GM19395 (cell line): ENCODE results near the gene GNRHR.
A peak's percentile ranks its signal among the peaks of the same experiment; 100 is the strongest.

ENCODE experiments used
- ATAC-seq: cut with Tn5 transposase; IDR thresholded peaks from one replicate; pipeline ENCODE4 v1.9.1; 2021; ENCODE audit warnings: mild to moderate bottlenecking, moderate library complexity; ENCODE audit not compliant: unreplicated experiment

GNRHR gene

DNA sequence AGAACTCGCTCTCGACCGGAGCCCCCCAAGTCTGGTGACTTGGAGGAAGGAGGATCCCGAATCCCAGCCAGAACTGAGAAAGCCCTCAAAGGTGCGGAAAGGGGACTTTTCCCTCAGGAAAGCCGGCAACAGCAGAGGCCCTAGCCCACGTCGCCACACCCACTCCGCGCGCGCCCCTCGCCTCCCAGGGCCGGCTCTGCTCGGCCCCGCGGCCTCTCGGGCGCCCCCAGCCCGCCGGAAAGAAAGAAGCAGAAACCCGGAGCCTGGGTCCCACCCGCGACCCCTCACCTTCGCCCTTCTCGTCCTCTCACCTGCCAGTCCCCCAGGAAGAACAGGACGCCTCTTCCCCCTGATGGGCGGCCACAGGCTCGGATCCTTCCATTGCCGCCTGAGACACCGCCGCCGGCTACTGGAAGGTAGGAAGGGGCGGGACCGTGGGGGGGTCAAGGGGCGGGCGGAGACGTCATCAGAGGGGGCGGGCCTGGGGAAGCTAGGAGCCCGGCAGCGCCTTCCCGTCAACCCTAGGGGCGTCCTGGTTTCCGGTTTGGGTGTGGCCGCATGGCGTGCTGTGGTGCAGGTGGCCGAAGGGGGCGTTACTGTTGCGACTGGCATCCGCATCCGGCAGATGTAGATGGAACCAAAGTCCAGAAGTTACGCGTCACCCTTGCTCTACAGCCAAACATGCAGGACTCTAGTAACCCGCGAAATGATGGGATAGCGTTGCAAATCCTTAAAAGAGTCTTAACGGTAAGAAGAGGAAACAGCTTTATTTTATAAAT lies 53.3 kb downstream of the GNRHR start, which contains the start of gene UBA6:
TSS of gene UBA6 (minus strand) at position 418 of the 779 bp plus-strand sequence. CDS start at position 382, 36 bp downstream.
- ATAC-seq, result peak; percentile 97

DNA sequence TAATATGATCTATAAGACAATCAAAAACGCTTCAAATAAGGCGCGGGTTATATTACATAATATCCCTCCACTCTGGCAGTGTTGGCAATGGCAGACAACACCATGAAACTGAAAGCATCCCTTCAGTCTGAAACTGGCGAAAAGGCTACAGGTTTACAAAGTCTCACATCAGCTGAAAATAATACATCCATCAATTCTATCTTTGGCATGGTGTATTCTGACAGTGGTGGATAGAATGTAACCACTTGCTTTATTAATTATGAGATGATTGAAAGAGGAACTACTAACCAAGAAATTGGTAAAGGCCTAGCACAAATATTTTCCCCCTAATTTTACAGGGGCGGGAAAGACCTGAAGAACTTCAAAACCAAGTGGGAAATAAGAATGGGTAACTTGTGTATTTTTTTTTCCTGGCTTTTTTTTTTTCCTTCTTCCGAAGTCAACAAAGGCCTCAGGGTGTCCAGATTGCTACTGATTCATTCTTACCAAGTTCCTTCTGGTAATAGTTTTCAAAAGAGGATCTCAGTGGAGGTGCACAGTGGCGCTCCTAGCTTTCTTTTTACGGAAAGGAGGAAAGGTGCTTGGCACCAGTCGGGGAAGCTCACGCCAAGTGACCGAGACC lies 54.0 kb downstream of the GNRHR start:
- peak; percentile 34 for ATAC-seq

DNA sequence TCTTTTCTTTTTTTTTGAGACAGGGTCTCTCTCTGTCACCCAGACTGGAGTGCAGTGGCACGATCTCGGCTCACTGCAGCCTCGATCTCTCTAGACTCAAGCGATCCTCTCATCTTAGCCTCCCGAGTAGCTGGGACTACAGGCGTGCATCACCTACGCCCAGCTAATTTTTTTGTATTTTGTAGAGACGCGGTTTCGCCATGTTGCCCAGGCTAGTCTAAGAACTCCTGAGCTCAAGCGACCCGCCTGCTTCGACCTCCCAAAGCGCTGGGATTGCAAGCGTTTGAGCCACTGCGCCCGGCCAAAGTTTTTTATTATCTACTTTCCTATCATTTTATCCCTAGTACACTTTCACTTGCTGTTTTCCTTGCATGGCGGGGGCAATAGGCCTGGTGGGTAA lies 54.6 kb downstream of the GNRHR start:
- ATAC-seq, result no peak

DNA sequence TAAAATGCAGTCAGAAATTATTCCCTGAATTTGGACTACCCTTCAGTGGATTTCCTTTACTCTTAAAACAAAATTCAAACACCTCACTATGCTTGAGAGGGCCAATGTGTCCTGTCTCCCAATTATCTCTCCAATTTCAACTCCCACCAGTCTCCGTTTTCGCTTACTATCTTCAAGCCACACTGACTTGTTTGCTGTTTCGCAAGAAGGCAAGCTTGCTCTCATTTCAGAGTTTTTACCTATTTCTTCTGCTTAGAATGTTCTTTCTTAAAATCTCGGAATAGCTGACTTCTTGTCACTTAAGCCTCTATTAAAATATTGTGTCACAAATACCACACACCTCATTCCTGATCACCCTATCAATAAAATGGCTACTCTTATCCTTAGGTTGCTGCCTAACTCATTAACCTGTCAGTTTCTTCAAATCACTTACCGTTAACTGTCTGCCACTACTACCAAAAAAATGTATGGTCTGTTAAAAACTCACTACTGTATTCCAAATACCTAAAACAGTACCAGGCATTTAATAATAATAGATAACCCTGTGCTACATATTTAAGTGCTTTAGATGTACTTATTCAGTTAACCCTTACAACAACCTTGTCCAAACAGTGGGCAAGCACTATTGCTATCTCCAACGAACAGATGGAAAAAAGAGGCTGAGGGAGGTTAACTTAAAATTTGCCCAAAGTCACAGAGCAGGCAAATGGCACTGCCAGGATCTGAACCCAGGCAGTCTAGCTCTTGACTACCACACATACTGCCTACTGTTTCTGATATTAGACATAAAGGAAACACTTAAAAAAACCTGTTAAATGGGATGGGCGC lies 56.1 kb downstream of the GNRHR start:
- ATAC-seq, result no peak

DNA sequence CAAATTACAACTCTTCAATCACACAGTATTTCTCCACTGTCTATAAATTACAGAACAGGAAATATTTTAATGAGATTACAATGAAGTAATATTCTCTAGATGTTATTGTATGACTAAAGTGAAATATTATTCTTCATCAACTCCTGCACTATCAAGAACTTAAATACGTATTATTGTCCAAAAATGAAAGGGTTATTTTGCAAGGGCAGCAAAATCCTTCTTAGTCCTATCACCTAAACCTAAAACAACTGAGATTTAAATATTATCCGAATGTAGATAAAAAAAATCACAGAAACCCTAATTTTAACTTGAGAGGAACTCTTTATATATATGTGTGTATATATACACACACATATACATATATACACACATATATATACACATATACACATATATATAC lies 58.1 kb downstream of the GNRHR start:
- no peak for ATAC-seq

DNA sequence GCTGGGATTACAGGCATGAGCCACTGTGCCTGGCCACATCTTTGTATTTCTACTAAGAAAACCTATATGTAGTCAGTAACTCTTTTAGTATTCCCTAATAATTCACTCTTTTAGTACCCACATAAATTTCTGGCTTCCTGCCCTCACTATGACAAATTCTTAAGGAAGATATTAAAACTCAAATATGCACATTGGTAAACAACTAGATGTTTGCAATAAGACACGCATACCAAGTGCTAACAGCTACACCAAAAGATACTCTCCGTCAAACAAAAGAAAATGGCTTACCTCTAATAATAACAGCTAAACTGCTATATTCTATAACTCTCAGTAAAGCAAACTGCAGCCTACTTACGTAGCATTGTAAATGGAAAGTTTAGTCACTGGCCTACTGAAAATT lies 59.5 kb downstream of the GNRHR start:
- ATAC-seq, result no peak

DNA sequence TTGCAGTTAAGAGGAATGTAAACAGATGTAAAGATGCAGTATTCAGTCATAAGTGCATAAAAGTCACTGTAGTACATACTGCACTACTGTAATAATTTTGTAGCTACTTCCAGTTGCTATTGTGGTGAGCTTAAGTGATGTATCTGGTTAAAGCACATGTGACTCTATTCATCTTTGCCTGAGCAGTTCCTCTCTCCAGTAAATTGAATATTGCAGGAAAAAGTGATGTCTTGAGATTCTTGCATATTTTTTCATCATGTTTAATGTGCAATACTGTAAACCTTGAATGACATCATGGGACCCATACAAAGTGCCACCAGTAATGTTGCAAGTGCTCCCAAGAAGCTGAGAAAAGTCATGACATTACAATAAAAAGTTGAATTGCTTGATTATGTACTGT lies 62.9 kb downstream of the GNRHR start:
- ATAC-seq, result no peak
